ENCODE data around the gene MICAL1. TPM values are rescaled to one million over a fixed set of nuclear protein-coding genes. Genes with fewer than 3 reads are reported as not detected.

The MICAL1 gene
- total RNA-seq, 4 donors from 2014 or later = 22.0 to 45.9 (median 28.8) TPM

DNA sequence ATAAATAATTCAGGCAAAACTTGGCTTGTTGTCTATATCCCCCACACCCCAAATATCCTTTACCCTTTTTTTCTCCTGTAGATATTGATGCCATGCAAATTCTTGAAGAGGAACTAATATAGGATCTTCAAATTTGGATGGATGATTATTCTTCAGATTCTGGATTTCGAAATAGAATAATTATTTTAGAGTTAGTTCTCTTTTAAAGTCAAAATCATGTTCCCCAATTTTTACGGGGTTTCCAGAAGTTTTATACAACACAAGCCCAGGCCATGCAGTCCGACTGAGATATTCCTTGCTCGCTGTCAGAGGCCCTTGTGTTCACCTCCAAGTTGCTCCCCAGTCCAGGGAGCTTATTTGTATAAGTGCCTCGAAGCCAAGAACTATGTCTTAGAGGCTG, 19.5 kb downstream of the MICAL1 start:
- no peaks in the 10 kb centered on the region for H3K9me3 ChIP-seq
- H3K27me3 ChIP-seq = no peaks in the 10 kb centered on the region
- 94% methylated on average over 5 of the region's 5 CpGs for WGBS
- no peak overlapping the region for H3K27ac ChIP-seq
- H3K4me1 ChIP-seq = peaks cover 13% of the 10 kb centered on the region
- no peaks in the 10 kb centered on the region for H3K36me3 ChIP-seq
- DNase-seq (ENCODE audit: low spot score in 2 of 2) = no peak
- no peak for TF ChIP-seq POLR2AphosphoS5 (IDR thresholded peaks at IDR 0.05)
- TF ChIP-seq, protein P1, sequence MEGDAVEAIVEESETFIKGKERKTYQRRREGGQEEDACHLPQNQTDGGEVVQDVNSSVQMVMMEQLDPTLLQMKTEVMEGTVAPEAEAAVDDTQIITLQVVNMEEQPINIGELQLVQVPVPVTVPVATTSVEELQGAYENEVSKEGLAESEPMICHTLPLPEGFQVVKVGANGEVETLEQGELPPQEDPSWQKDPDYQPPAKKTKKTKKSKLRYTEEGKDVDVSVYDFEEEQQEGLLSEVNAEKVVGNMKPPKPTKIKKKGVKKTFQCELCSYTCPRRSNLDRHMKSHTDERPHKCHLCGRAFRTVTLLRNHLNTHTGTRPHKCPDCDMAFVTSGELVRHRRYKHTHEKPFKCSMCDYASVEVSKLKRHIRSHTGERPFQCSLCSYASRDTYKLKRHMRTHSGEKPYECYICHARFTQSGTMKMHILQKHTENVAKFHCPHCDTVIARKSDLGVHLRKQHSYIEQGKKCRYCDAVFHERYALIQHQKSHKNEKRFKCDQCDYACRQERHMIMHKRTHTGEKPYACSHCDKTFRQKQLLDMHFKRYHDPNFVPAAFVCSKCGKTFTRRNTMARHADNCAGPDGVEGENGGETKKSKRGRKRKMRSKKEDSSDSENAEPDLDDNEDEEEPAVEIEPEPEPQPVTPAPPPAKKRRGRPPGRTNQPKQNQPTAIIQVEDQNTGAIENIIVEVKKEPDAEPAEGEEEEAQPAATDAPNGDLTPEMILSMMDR (IDR thresholded peaks at IDR 0.05) = no peak
- no peak for TF ChIP-seq EP300 (IDR thresholded peaks at IDR 0.05)
- TF ChIP-seq POLR2A (IDR thresholded peaks at IDR 0.05) = no peak
- H3K4me3 ChIP-seq = no peak overlapping the region

DNA sequence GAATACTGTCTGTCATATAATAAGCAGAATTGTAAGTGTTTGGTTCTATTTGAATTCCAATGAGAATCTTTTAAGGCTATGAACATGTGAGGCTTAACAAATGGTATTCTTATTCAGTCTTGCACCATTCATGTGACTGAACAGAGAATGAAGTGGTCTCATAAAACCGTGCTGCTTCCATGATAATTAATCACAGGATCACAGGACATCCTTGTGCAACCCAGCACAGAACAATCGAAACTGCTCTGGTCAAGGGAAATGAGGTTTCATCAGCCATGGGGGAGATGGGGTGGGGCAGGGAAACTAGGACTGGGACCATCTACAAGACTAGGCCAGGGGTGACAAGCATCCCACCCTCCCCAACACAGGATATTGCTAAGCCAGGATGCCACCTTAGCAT, 21.1 kb downstream of the MICAL1 start:
- no peak for TF ChIP-seq POLR2A (IDR thresholded peaks at IDR 0.05)
- TF ChIP-seq, protein P1 (IDR thresholded peaks at IDR 0.05) = no peak
- TF ChIP-seq EP300 (IDR thresholded peaks at IDR 0.05) = no peak
- no peak for TF ChIP-seq POLR2AphosphoS5 (IDR thresholded peaks at IDR 0.05)
- WGBS = 65% methylated on average over 2 of the region's 2 CpGs
- DNase-seq (ENCODE audit: low spot score in 2 of 2) = no peak

DNA sequence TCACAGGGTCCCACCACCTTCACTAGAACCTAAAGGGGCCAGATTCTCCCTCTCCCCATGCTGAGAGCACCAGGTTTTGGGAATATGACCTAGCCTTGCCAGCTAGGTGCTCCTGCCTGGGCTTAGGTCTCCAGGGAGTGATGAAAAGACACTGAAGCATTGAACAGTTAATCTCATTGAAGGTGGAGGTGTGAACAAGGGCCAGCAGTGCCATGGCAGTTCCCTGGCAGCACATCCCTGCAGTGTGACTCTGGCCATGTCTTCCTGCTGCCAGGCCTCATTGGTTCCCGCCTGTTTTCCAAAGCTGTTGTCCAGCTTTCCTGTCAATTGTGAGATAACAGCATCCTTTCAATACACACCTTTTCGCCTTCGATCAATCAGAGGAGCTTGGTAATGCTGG, 26.1 kb downstream of the MICAL1 start:
- H3K9me3 ChIP-seq = no peaks in the 10 kb centered on the region
- H3K36me3 ChIP-seq = no peaks in the 10 kb centered on the region
- H3K27ac ChIP-seq = no peak overlapping the region
- no peak for TF ChIP-seq POLR2AphosphoS5 (IDR thresholded peaks at IDR 0.05)
- TF ChIP-seq EP300 (IDR thresholded peaks at IDR 0.05) = no peak
- TF ChIP-seq POLR2A (IDR thresholded peaks at IDR 0.05) = no peak
- TF ChIP-seq, protein P1 (IDR thresholded peaks at IDR 0.05) = no peak
- peaks cover 3% of the 10 kb centered on the region for H3K4me1 ChIP-seq
- no peak for DNase-seq (ENCODE audit: low spot score in 2 of 2)
- 90% methylated on average over 3 of the region's 3 CpGs for WGBS
- H3K4me3 ChIP-seq = no peak overlapping the region
- H3K27me3 ChIP-seq = no peaks in the 10 kb centered on the region

More for the DNA sequence above, 21.1 kb downstream of the MICAL1 start:
- no peaks in the 10 kb centered on the region for H3K36me3 ChIP-seq
- H3K27ac ChIP-seq = no peak overlapping the region
- H3K4me3 ChIP-seq = no peak overlapping the region
- no peaks in the 10 kb centered on the region for H3K27me3 ChIP-seq
- no peaks in the 10 kb centered on the region for H3K9me3 ChIP-seq
- peaks cover 7% of the 10 kb centered on the region for H3K4me1 ChIP-seq

DNA sequence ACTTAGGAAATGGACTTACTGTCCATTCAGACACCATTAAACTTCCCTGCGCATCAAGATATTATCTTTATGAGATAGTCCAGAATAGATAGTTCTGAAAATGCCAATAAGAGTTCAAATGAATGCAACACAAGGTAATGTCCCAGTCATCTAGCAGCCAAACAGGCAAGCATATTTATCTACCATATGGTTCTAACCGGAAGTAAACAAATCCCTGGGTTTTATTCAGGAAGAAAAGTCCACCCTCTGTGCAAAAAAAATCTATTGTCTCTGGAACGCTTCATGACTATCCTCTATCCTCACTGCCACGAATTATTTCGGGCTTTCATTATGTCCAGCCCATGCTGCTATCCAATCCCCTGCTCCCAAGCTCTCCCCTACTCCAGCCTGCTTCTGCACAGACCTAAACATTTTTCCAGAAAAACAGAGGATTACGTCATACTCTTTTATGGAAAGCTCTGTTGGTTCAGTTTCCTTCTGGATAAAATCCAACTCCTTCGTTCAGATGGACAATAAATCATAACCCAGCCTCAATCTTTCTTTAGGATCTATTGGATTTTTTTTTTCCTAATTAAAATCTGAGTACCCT, 26.6 kb downstream of the MICAL1 start:
- H3K9me3 ChIP-seq = no peaks in the 10 kb centered on the region
- no peak for DNase-seq (ENCODE audit: low spot score in 2 of 2)
- H3K4me3 ChIP-seq = no peak overlapping the region
- H3K27me3 ChIP-seq = no peaks in the 10 kb centered on the region
- H3K27ac ChIP-seq = no peak overlapping the region
- no peaks in the 10 kb centered on the region for H3K36me3 ChIP-seq
- H3K4me1 ChIP-seq = peaks cover 7% of the 10 kb centered on the region
- no peak for TF ChIP-seq EP300 (IDR thresholded peaks at IDR 0.05)
- TF ChIP-seq POLR2A (IDR thresholded peaks at IDR 0.05) = no peak
- WGBS = 35% methylated on average over 7 of the region's 7 CpGs

DNA sequence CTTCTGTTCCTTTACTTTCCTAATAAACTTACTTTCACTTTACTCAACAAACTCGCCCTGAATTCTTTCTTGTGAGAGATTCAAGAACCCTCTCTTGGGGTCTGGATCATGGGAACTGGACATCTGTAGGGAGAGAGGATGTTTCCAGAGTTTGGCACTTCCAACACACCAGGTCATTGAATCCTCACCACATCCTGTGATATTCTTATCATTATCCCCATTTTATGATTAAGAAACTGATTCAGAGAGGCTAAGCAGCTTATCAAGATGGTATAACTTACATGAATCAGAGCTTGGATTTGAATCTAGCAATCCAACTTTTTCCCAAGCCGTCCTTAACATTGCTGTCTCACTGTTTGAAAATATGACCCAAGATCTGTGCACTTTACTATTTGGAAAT, 30.6 kb downstream of the MICAL1 start:
- no peaks in the 10 kb centered on the region for H3K36me3 ChIP-seq
- H3K4me1 ChIP-seq = peaks cover 7% of the 10 kb centered on the region
- no peak overlapping the region for H3K27ac ChIP-seq
- DNase-seq (ENCODE audit: low spot score in 2 of 2) = no peak
- no peak overlapping the region for H3K4me3 ChIP-seq
- TF ChIP-seq POLR2AphosphoS5 (IDR thresholded peaks at IDR 0.05) = no peak
- no peak for TF ChIP-seq EP300 (IDR thresholded peaks at IDR 0.05)
- no peaks in the 10 kb centered on the region for H3K27me3 ChIP-seq
- no peaks in the 10 kb centered on the region for H3K9me3 ChIP-seq
- 88% methylated on average over 2 of the region's 2 CpGs for WGBS

DNA sequence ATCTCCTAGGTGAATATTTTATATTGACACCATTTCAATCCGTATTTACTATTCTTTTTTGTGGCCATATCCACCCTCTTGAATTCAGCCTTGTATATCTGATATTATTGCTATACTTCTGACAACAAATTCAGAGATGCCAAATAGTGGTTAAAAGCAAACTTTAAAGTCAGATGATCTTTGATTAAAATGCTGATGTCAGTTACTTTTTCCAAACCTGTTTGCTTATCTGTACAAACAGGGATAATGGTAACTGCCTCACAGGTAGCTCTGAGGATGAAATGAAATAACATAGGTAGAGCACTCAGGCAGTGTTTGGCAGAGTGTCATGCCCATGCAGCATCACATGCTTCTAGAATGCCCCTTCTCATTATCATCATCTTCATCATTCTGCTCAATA, 34.4 kb downstream of the MICAL1 start:
- Histone ChIP-seq H3K27me3 (no peaks in the 10 kb centered on the region), H3K4me1 (peaks cover 7% of the 10 kb centered on the region), H3K9me3 (no peaks in the 10 kb centered on the region), H3K27ac (no peak overlapping the region), H3K36me3 (no peaks in the 10 kb centered on the region), H3K4me3 (no peak overlapping the region)
- DNase-seq (ENCODE audit: low spot score in 2 of 2) = no peak
- TF ChIP-seq POLR2AphosphoS5 (IDR thresholded peaks at IDR 0.05) (no peak), EP300 (IDR thresholded peaks at IDR 0.05) (no peak), POLR2A (IDR thresholded peaks at IDR 0.05) (no peak)
- TF ChIP-seq, protein P1 (IDR thresholded peaks at IDR 0.05) = no peak
- WGBS = 71% methylated on average over 1 of the region's 1 CpG
